GM06990 (cell line): ENCODE measurements around the gene MMP2.

ENCODE experiments used
- DNase-seq: peaks from one replicate; pipeline ENCODE4 v3.0.0-alpha.2; 2011; ENCODE audit not compliant: insufficient read length; ENCODE audit errors: extremely low read depth
- H3K27me3 ChIP-seq: replicated peaks from 2 replicates; pipeline ENCODE4 v1.6.0; 2011; ENCODE audit warnings: low read length; ENCODE audit not compliant: control insufficient read depth, insufficient read depth
- H3K36me3 ChIP-seq: 2 replicates; pipeline ENCODE4 v1.5.1; 2011; ENCODE audit warnings: low read length; ENCODE audit not compliant: control insufficient read depth, insufficient read depth
- H3K4me3 ChIP-seq: replicated peaks from 2 replicates; pipeline ENCODE4 v1.5.1; 2011; ENCODE audit warnings: low read depth, mild to moderate bottlenecking, control low read depth, low read length
- TF ChIP-seq, protein P1 (sequence below): IDR thresholded peaks from 2 replicates; pipeline ENCODE4 v1.5.1; 2011; ENCODE audit warnings: low read length, control low read depth, mild to moderate bottlenecking, inconsistent platforms; ENCODE audit not compliant: insufficient read depth, poor library complexity, severe bottlenecking

MMP2 gene

DNA sequence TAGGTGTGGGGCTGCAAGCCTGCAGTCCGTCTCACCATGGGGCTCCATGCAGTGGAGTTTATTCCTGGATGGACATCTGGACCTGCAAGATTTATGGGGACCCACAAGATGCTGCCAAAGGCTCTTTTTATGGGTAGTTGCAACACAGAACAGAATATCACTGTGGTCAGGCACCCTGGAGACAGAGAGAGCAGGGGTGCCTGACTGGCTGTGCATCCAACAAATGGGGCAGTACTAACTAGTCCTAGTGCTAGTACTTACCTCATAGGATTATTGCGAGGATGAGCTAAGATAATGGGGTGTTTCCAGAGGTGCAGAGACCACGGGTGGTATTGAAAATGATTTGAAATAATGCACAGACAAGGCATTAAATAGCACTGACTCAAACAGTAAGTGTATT, 42.4 kb upstream of the MMP2 start:
- Histone ChIP-seq H3K36me3 (no peaks in the 10 kb centered on the region), H3K27me3 (no peaks in the 10 kb centered on the region; the same call in none of the 2 replicates), H3K4me3 (no peak overlapping the region)
- TF ChIP-seq, protein P1, sequence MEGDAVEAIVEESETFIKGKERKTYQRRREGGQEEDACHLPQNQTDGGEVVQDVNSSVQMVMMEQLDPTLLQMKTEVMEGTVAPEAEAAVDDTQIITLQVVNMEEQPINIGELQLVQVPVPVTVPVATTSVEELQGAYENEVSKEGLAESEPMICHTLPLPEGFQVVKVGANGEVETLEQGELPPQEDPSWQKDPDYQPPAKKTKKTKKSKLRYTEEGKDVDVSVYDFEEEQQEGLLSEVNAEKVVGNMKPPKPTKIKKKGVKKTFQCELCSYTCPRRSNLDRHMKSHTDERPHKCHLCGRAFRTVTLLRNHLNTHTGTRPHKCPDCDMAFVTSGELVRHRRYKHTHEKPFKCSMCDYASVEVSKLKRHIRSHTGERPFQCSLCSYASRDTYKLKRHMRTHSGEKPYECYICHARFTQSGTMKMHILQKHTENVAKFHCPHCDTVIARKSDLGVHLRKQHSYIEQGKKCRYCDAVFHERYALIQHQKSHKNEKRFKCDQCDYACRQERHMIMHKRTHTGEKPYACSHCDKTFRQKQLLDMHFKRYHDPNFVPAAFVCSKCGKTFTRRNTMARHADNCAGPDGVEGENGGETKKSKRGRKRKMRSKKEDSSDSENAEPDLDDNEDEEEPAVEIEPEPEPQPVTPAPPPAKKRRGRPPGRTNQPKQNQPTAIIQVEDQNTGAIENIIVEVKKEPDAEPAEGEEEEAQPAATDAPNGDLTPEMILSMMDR: no peak
- DNase-seq: no peak

GRCh38 chr16:55437625-55438024, 41.4 kb upstream of the MMP2 start:
- TF ChIP-seq, protein P1: no peak
- Histone ChIP-seq H3K27me3 (no peaks in the 10 kb centered on the region; the same call in none of the 2 replicates), H3K36me3 (no peaks in the 10 kb centered on the region), H3K4me3 (no peak overlapping the region)
- DNase-seq: no peak

- no peak for DNase-seq
- Histone ChIP-seq H3K36me3 (no peaks in the 10 kb centered on the region), H3K27me3 (no peaks in the 10 kb centered on the region; the same call in none of the 2 replicates), H3K4me3 (no peak overlapping the region)
- TF ChIP-seq, protein P1: no peak
These were observed 40.7 kb upstream of the MMP2 start for GRCh38 chr16:55438281-55438680.

DNA sequence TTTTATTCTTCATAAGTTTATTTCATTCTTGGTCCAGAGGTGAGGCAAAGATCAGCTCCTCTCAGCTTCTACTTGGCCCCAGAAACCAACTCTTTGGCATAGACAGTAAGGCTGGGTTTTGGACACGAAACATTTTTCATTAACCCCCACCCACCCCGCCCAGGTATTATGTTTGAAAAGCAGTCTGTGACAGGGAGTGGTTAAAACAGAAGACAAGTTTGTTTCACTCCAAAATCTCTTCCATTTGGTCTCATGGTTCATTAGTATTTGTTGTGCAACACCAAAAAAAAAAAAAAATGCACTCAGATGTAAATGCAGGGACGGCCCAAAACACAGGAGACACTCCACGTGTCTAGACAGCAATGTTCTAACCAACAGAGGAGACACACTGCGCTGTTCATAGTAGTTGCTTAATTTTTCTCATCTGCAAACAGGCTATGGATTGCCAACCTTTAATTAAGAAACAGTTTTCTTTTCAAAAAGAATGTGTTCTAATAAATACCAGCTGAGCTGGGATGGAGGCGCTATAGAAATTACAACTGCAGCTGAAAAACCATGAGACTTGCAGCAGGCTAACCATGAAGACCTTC, 39.8 kb upstream of the MMP2 start:
- no peak for DNase-seq
- TF ChIP-seq, protein P1: no peak
- H3K4me3 ChIP-seq: no peak overlapping the region
- no peaks in the 10 kb centered on the region for H3K36me3 ChIP-seq
- no peaks in the 10 kb centered on the region; the same call in none of the 2 replicates for H3K27me3 ChIP-seq

- TF ChIP-seq, protein P1: no peak
- no peak overlapping the region for H3K4me3 ChIP-seq
- no peak for DNase-seq
- H3K27me3 ChIP-seq: no peaks in the 10 kb centered on the region
- H3K36me3 ChIP-seq: no peaks in the 10 kb centered on the region
These were observed 35.3 kb upstream of the MMP2 start for GRCh38 chr16:55443434-55444346.
